ENCODE data around the gene HSFX4. TPM values are rescaled to one million over a fixed set of nuclear protein-coding genes. Genes with fewer than 3 reads are reported as not detected.
"Not testable (repeated sequence)": the region's sequence is repeated elsewhere in the genome, so short reads cannot be mapped to it uniquely, and the experiment has no call there.

The HSFX4 gene
- not detected in 2 replicates for polyA plus RNA-seq (2013)

DNA sequence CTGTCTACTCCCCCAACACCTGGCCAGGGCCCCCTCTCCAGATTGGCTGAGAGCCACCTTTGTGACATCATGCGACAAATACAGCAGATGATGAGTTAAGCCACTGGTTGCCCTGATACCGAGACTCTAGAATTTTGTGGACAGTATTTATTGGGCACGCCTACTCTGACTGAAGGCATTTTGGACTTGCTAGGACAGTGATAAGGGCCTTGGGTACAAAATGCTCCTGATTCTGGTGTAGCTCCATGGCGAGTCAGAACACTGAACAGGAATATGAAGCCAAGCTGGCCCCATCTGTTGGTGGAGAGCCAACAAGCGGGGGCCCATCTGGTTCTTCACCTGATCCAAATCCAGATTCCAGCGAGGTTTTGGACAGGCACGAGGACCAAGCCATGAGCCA, at the start of gene HSFX4:
Gene HSFX4 (plus strand): TSS at position 174 of the 400 bp plus-strand sequence. CDS start 72 bp downstream, at position 246.
- H4K8ac ChIP-seq (ENCODE audit: low read depth, low read length); H3K4me3 ChIP-seq (ENCODE audit: low read depth, low read length); H2BK120ac ChIP-seq (ENCODE audit: insufficient read depth, low read length, poor library complexity); H3K9ac ChIP-seq (ENCODE audit: low read length); H3K14ac ChIP-seq (ENCODE audit: low read length); H3K23ac ChIP-seq (ENCODE audit: low read length); H2BK12ac ChIP-seq (ENCODE audit: low read length); H3K4me1 ChIP-seq (ENCODE audit: control insufficient read depth in 1 of 2, insufficient read depth in 2 of 2, low read length in 2 of 2); H3K4ac ChIP-seq (ENCODE audit: low read depth, low read length); H2AFZ ChIP-seq (ENCODE audit: insufficient read depth, low read length, poor library complexity); H4K91ac ChIP-seq (ENCODE audit: low read depth, low read length); H3K36me3 ChIP-seq (ENCODE audit: control insufficient read depth in 1 of 2, insufficient read depth in 2 of 2, low read length in 2 of 2); H3K9me3 ChIP-seq (ENCODE audit: insufficient read depth, low read depth, low read length); DNase-seq; H4K12ac ChIP-seq (ENCODE audit: low read depth, low read length); H3K79me1 ChIP-seq (ENCODE audit: low read length); H2BK5ac ChIP-seq (ENCODE audit: low read depth, low read length, poor library complexity); H2AK5ac ChIP-seq (ENCODE audit: low read length); H3K27ac ChIP-seq (ENCODE audit: low read depth, low read length); H3K4me2 ChIP-seq (ENCODE audit: low read length); H3K79me2 ChIP-seq (ENCODE audit: control insufficient read depth, insufficient read depth, low read length, poor library complexity); H3K18ac ChIP-seq (ENCODE audit: low read length); H3K27me3 ChIP-seq (ENCODE audit: insufficient read depth, low read length): not testable (repeated sequence)
- WGBS (ENCODE audit: extremely low coverage, insufficient coverage, insufficient read length): no CpG with 5 or more reads among the region's 7 CpGs

DNA sequence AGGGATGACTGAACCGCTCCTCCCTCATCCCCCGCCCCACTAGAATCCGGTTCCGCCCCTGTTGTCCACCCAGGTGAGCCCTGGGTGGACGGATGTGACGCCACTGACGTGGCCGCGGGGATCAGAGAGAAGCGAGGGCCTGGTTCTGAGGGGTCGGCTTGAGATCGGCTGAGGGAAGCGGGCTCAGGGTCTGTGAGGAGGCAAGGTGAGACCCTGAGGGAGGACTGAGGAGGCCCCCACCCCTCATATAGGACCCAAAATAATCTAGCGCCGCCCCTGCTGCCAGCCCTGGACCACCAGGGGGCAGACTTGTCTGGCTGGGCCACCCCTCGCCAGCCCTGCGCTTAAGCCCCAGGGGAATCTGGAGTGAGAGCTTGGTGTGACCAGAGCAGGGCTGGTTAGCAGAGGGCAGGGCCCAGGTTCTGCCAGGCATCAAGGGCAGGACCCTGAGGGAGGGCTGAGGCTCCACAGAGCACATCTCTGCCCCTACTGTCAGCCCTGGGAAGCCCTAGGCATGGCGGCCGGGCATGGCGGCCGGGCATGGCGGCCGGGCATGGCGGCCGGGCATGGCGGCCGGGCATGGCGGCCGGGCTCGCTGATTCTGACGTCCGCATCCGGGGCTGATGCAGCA, 48.2 kb upstream of the HSFX4 start, which contains the start of gene MAGEA8:
Gene MAGEA8 (plus strand): TSS at position 103 of the 631 bp plus-strand sequence. CDS start 3,090 bp downstream, outside the sequence.
- no peak within 1 kb of the TSS for H2BK12ac ChIP-seq (ENCODE audit: low read length)
- no peak within 1 kb of the TSS for H4K12ac ChIP-seq (ENCODE audit: low read depth, low read length)
- no peaks in the 10 kb centered on the region for H3K79me1 ChIP-seq (ENCODE audit: low read length)
- H3K4me3 ChIP-seq (ENCODE audit: low read depth, low read length): no peak within 1 kb of the TSS
- H3K4me2 ChIP-seq (ENCODE audit: low read length): no peak within 1 kb of the TSS
- H3K27ac ChIP-seq (ENCODE audit: low read depth, low read length): no peak within 1 kb of the TSS
- no peaks in the 10 kb centered on the region for H3K79me2 ChIP-seq (ENCODE audit: control insufficient read depth, insufficient read depth, low read length, poor library complexity)
- no peak within 1 kb of the TSS for H2BK5ac ChIP-seq (ENCODE audit: low read depth, low read length, poor library complexity)
- H3K9me3 ChIP-seq (ENCODE audit: insufficient read depth, low read depth, low read length): no peaks in the 10 kb centered on the region
- H3K4me1 ChIP-seq (ENCODE audit: control insufficient read depth in 1 of 2, insufficient read depth in 2 of 2, low read length in 2 of 2): no peaks in the 10 kb centered on the region
- no peak within 1 kb of the TSS for H2AK5ac ChIP-seq (ENCODE audit: low read length)
- no peaks in the 10 kb centered on the region for H3K36me3 ChIP-seq (ENCODE audit: control insufficient read depth in 1 of 2, insufficient read depth in 2 of 2, low read length in 2 of 2)
- no peak within 1 kb of the TSS for H4K8ac ChIP-seq (ENCODE audit: low read depth, low read length)
- no peak within 1 kb of the TSS for H3K4ac ChIP-seq (ENCODE audit: low read depth, low read length)
- H2AFZ ChIP-seq (ENCODE audit: insufficient read depth, low read length, poor library complexity): no peak within 1 kb of the TSS
- no peak within 1 kb of the TSS for H3K14ac ChIP-seq (ENCODE audit: low read length)
- H2BK120ac ChIP-seq (ENCODE audit: insufficient read depth, low read length, poor library complexity): no peak within 1 kb of the TSS
- no peak within 1 kb of the TSS for H3K18ac ChIP-seq (ENCODE audit: low read length)
- no peak within 1 kb of the TSS for H3K23ac ChIP-seq (ENCODE audit: low read length)
- no peak within 1 kb of the TSS for H4K91ac ChIP-seq (ENCODE audit: low read depth, low read length)
- peak; percentile 60 to 72 for DNase-seq
- H3K27me3 ChIP-seq (ENCODE audit: insufficient read depth, low read length): no peaks in the 10 kb centered on the region
- whole genome bisulfite sequencing (ENCODE audit: extremely low coverage, insufficient coverage, insufficient read length): no CpG with 5 or more reads among the region's 33 CpGs
- H3K9ac ChIP-seq (ENCODE audit: low read length): no peak within 1 kb of the TSS

- not testable (repeated sequence) for H2AK5ac ChIP-seq (ENCODE audit: low read length); H3K36me3 ChIP-seq (ENCODE audit: control insufficient read depth in 1 of 2, insufficient read depth in 2 of 2, low read length in 2 of 2); H4K12ac ChIP-seq (ENCODE audit: low read depth, low read length); H3K4me1 ChIP-seq (ENCODE audit: control insufficient read depth in 1 of 2, insufficient read depth in 2 of 2, low read length in 2 of 2); H3K9ac ChIP-seq (ENCODE audit: low read length); H2AFZ ChIP-seq (ENCODE audit: insufficient read depth, low read length, poor library complexity); H3K27me3 ChIP-seq (ENCODE audit: insufficient read depth, low read length); H3K9me3 ChIP-seq (ENCODE audit: insufficient read depth, low read depth, low read length); H3K18ac ChIP-seq (ENCODE audit: low read length); H3K14ac ChIP-seq (ENCODE audit: low read length); H4K91ac ChIP-seq (ENCODE audit: low read depth, low read length); H3K4ac ChIP-seq (ENCODE audit: low read depth, low read length); H2BK5ac ChIP-seq (ENCODE audit: low read depth, low read length, poor library complexity); H2BK120ac ChIP-seq (ENCODE audit: insufficient read depth, low read length, poor library complexity); H2BK12ac ChIP-seq (ENCODE audit: low read length); DNase-seq; H4K8ac ChIP-seq (ENCODE audit: low read depth, low read length); H3K23ac ChIP-seq (ENCODE audit: low read length); H3K4me3 ChIP-seq (ENCODE audit: low read depth, low read length); H3K27ac ChIP-seq (ENCODE audit: low read depth, low read length); H3K4me2 ChIP-seq (ENCODE audit: low read length); H3K79me2 ChIP-seq (ENCODE audit: control insufficient read depth, insufficient read depth, low read length, poor library complexity); H3K79me1 ChIP-seq (ENCODE audit: low read length)
- WGBS (ENCODE audit: extremely low coverage, insufficient coverage, insufficient read length): no CpG with 5 or more reads among the region's 2 CpGs
Measured at GRCh38 chrX:149890828-149891227, 38.5 kb upstream of the HSFX4 start.

GRCh38 chrX:149898554-149898953, 30.8 kb upstream of the HSFX4 start:
- Histone ChIP-seq H4K91ac (ENCODE audit: low read depth, low read length) (no peak overlapping the region), H3K9ac (ENCODE audit: low read length) (no peak overlapping the region), H3K4ac (ENCODE audit: low read depth, low read length) (no peak overlapping the region), H4K12ac (ENCODE audit: low read depth, low read length) (no peak overlapping the region), H4K8ac (ENCODE audit: low read depth, low read length) (no peak overlapping the region), H3K4me3 (ENCODE audit: low read depth, low read length) (no peak overlapping the region), H3K9me3 (ENCODE audit: insufficient read depth, low read depth, low read length) (no peaks in the 10 kb centered on the region), H2BK5ac (ENCODE audit: low read depth, low read length, poor library complexity) (no peak overlapping the region), H2BK120ac (ENCODE audit: insufficient read depth, low read length, poor library complexity) (no peak overlapping the region), H3K79me1 (ENCODE audit: low read length) (no peaks in the 10 kb centered on the region), H3K23ac (ENCODE audit: low read length) (no peak overlapping the region), H3K36me3 (ENCODE audit: control insufficient read depth in 1 of 2, insufficient read depth in 2 of 2, low read length in 2 of 2) (no peaks in the 10 kb centered on the region), H3K18ac (ENCODE audit: low read length) (no peak overlapping the region), H3K14ac (ENCODE audit: low read length) (no peak overlapping the region), H2AK5ac (ENCODE audit: low read length) (no peak overlapping the region), H3K27ac (ENCODE audit: low read depth, low read length) (no peak overlapping the region), H2BK12ac (ENCODE audit: low read length) (no peak overlapping the region), H2AFZ (ENCODE audit: insufficient read depth, low read length, poor library complexity) (no peak overlapping the region), H3K79me2 (ENCODE audit: control insufficient read depth, insufficient read depth, low read length, poor library complexity) (no peaks in the 10 kb centered on the region), H3K4me2 (ENCODE audit: low read length) (no peak overlapping the region), H3K27me3 (ENCODE audit: insufficient read depth, low read length) (no peaks in the 10 kb centered on the region), H3K4me1 (ENCODE audit: control insufficient read depth in 1 of 2, insufficient read depth in 2 of 2, low read length in 2 of 2) (no peaks in the 10 kb centered on the region)
- no CpG with 5 or more reads among the region's 1 CpG for WGBS (ENCODE audit: extremely low coverage, insufficient coverage, insufficient read length)
- DNase-seq: no peak
